ENCODE data around the gene IST1. TPM values are rescaled to one million over a fixed set of nuclear protein-coding genes. Genes with fewer than 3 reads are reported as not detected.

Gene IST1
- total and polyA plus RNA-seq, 10 donors, result 99.0 to 249 (median 213) TPM

DNA sequence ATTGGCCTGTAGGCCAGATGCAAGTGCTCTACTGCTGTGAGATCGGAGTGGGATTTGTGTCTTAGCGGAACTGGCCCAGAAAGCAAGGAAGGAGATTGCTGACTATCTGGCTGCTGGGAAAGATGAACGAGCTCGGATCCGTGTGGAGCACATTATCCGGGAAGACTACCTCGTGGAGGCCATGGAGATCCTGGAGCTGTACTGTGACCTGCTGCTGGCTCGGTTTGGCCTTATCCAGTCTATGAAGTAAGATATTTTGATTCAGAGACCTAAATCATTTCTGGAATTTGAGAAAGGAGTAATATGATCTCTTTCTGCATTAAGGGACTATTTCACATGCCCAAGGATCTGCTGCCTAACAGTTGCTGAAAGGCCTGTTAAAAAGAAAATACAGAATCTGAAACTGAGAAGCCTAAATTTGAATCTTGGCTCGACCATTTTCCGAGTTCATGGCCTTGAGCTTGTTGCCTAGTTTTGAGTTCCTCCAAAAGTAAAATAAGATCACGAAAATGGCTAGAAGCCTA is 21.1 kb downstream of the IST1 start:
- WGBS, 5 donors, result 80 to 90% (median 84%) methylated on average over 10 to 11 of the region's 11 CpGs
- peaks cover 19 to 84% (median 72%) of the 10 kb centered on the region in 6 donors for H3K4me1 ChIP-seq
- DNase-seq, result no peak
- TF ChIP-seq POLR2AphosphoS5 (IDR thresholded peaks at IDR 0.05) (no peak), POLR2A (IDR thresholded peaks at IDR 0.05) (no peak)
- TF ChIP-seq, protein P1, sequence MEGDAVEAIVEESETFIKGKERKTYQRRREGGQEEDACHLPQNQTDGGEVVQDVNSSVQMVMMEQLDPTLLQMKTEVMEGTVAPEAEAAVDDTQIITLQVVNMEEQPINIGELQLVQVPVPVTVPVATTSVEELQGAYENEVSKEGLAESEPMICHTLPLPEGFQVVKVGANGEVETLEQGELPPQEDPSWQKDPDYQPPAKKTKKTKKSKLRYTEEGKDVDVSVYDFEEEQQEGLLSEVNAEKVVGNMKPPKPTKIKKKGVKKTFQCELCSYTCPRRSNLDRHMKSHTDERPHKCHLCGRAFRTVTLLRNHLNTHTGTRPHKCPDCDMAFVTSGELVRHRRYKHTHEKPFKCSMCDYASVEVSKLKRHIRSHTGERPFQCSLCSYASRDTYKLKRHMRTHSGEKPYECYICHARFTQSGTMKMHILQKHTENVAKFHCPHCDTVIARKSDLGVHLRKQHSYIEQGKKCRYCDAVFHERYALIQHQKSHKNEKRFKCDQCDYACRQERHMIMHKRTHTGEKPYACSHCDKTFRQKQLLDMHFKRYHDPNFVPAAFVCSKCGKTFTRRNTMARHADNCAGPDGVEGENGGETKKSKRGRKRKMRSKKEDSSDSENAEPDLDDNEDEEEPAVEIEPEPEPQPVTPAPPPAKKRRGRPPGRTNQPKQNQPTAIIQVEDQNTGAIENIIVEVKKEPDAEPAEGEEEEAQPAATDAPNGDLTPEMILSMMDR (IDR thresholded peaks at IDR 0.05 in 8 of 11, conservative IDR thresholded peaks at IDR 0.05 in 3 of 11), result no peak
- peaks cover 0 to 8% (median 3%) of the 10 kb centered on the region in 8 donors for H3K9me3 ChIP-seq
- H3K27ac ChIP-seq, result peak overlapping the region in 3 of 8 donors; percentile 28 to 50 (median 31)
- intact Hi-C loops (cut with DNase I; ENCODE audit: low total_unique reads), result no loop called here
- H3K4me3 ChIP-seq, result no peak overlapping the region
- no peaks in the 10 kb centered on the region for H3K27me3 ChIP-seq (replicated peaks in 1 of 7)
- H3K36me3 ChIP-seq, result peaks cover 2 to 89% (median 54%) of the 10 kb centered on the region in 6 donors

DNA sequence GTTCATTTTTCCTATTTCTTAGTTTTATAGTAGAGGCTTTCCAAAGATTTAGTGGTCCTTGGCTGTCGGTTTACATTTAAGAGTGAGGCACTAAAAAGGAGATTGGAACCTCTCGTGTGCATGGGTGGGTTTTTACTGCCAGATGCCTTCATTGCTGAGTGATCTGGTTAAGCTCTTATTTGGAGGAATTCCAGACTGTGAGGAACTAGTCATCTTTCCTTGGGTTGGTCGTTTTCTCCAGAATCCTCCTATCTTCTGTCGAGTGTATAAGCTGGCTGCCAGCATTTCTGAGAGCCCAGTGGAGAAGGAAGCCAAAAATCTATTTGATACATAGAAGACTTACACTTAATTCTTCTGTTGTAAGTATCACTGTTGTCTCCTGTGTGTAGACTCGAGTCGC is 22.6 kb downstream of the IST1 start:
- Histone ChIP-seq H3K36me3 (peaks cover 5 to 89% (median 69%) of the 10 kb centered on the region in 6 donors), H3K27ac (peak overlapping the region in 1 of 8 donors; percentile 50), H3K27me3 (replicated peaks in 1 of 7) (no peaks in the 10 kb centered on the region), H3K4me1 (peaks cover 15 to 72% (median 59%) of the 10 kb centered on the region in 6 donors), H3K9me3 (peaks cover 0 to 8% (median 3%) of the 10 kb centered on the region in 8 donors), H3K4me3 (no peak overlapping the region)
- no peak for DNase-seq
- 87 to 92% (median 91%) methylated on average over 6 of the region's 6 CpGs for WGBS, 5 donors
- TF ChIP-seq POLR2A (IDR thresholded peaks at IDR 0.05) (no peak), POLR2AphosphoS5 (IDR thresholded peaks at IDR 0.05) (no peak)
- TF ChIP-seq, protein P1 (IDR thresholded peaks at IDR 0.05 in 8 of 11, conservative IDR thresholded peaks at IDR 0.05 in 3 of 11), result no peak
- intact Hi-C loops (cut with DNase I; ENCODE audit: low total_unique reads), result no loop called here

DNA sequence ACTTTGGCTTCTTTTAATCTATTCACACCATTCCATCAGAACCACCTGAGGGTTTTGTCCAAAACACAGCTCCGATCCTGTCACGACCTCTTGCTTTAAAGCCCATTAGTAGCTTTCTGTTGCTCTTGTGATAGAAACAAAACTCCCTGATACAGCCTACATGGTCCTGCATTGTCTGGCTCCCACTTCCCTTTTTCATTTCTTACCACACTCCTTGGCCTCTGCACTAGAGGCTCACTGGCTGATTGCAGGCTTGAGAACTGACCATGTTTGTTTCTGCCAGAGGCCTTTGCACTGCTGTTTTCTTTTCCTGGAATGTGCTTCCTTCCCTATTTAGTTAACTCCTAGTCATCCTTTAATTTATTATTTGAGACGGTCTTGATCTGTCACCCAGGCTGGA is 23.7 kb downstream of the IST1 start:
- no peaks in the 10 kb centered on the region for H3K27me3 ChIP-seq (replicated peaks in 1 of 7)
- H3K36me3 ChIP-seq, result peaks cover 7 to 93% (median 80%) of the 10 kb centered on the region in 6 donors
- intact Hi-C loops (cut with DNase I; ENCODE audit: low total_unique reads), result no loop called here
- TF ChIP-seq, protein P1 (IDR thresholded peaks at IDR 0.05 in 8 of 11, conservative IDR thresholded peaks at IDR 0.05 in 3 of 11), result no peak
- TF ChIP-seq POLR2A (IDR thresholded peaks at IDR 0.05) (no peak), POLR2AphosphoS5 (IDR thresholded peaks at IDR 0.05) (peak in 1 of 3 donors; percentile 51)
- H3K27ac ChIP-seq, result peak overlapping the region in 3 of 8 donors; percentile 3 to 46 (median 33)
- H3K4me1 ChIP-seq, result peaks cover 13 to 70% (median 55%) of the 10 kb centered on the region in 6 donors
- 47 to 83% (median 57%) methylated on average over 3 of the region's 3 CpGs for WGBS, 5 donors
- DNase-seq, result no peak
- no peak overlapping the region for H3K4me3 ChIP-seq
- peaks cover 0 to 8% (median 3%) of the 10 kb centered on the region in 8 donors for H3K9me3 ChIP-seq

DNA sequence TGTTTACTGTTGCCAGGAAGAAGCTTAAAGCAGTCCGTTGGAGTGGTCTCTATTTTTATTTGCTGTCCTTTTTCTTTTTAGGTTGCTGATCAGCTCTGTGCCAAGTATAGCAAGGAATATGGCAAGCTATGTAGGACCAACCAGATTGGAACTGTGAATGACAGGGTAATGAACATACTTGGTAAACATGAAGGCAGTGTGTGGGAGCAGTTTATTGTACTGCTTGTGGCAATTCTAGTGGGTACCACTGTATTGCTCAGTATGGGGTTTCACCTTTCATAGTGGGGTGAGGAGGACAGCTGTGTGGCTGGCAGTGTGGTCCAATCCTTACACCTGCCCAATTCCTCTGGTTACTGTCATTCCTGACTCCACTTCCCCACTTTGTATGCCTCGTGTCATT is 25.3 kb downstream of the IST1 start:
- peaks cover 0 to 8% (median 3%) of the 10 kb centered on the region in 8 donors for H3K9me3 ChIP-seq
- peaks cover 2 to 61% (median 45%) of the 10 kb centered on the region in 6 donors for H3K4me1 ChIP-seq
- no peak for DNase-seq
- H3K27me3 ChIP-seq (replicated peaks in 1 of 7), result no peaks in the 10 kb centered on the region
- intact Hi-C loops (cut with DNase I; ENCODE audit: low total_unique reads), result no loop called here
- H3K4me3 ChIP-seq, result no peak overlapping the region
- H3K27ac ChIP-seq, result no peak overlapping the region
- H3K36me3 ChIP-seq, result peaks cover 7 to 100% (median 92%) of the 10 kb centered on the region in 6 donors
- TF ChIP-seq, protein P1 (IDR thresholded peaks at IDR 0.05 in 8 of 11, conservative IDR thresholded peaks at IDR 0.05 in 3 of 11), result no peak
- TF ChIP-seq POLR2AphosphoS5 (IDR thresholded peaks at IDR 0.05), result no peak
- TF ChIP-seq POLR2A (IDR thresholded peaks at IDR 0.05), result no peak
- WGBS, 5 donors, result 88 to 94% (median 90%) methylated on average over 2 of the region's 2 CpGs
